Astrocyte of the spinal cord (primary cell): Measurements from ENCODE around the gene KBTBD12.

Experiments
- DNase-seq: peaks from one replicate; pipeline ENCODE4 v3.0.0; 2011; ENCODE audit warnings: low read depth, low spot score
- H3K4me3 ChIP-seq: 2 replicates; pipeline ENCODE4 v1.5.1; 2011; ENCODE audit warnings: low read depth, mild to moderate bottlenecking, low read length, moderate library complexity
- in situ Hi-C: cut with HindIII; loops from 2 replicates; pipeline ENCODE4 v1.10.0; 2017; ENCODE audit warnings: low sequenced_read_pairs
- TF ChIP-seq, protein P1 (sequence below): IDR thresholded peaks from 2 replicates; pipeline ENCODE4 v1.5.1; 2012; ENCODE audit warnings: low read depth, mild to moderate bottlenecking, low read length, inconsistent platforms

KBTBD12 gene

DNA sequence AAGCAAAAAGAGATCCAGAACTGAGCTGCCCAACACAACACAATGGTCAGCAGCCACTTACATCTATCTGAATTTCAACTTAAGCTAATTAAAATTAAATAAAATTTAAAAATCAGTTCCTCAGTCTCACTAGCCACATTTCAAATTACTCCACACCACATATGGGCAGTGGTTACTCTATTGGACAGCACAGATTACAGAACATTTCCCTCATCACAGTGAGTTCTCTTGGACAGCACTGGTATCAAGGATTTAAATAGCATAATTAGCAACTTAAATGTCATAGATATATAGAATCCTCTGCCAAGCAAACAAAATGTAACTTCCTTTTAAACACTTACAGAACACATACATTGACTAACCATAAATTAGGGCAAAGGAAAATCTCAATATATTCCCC is 64.4 kb downstream of the KBTBD12 start:
- no peak overlapping the region for H3K4me3 ChIP-seq
- DNase-seq = no peak
- TF ChIP-seq, protein P1, sequence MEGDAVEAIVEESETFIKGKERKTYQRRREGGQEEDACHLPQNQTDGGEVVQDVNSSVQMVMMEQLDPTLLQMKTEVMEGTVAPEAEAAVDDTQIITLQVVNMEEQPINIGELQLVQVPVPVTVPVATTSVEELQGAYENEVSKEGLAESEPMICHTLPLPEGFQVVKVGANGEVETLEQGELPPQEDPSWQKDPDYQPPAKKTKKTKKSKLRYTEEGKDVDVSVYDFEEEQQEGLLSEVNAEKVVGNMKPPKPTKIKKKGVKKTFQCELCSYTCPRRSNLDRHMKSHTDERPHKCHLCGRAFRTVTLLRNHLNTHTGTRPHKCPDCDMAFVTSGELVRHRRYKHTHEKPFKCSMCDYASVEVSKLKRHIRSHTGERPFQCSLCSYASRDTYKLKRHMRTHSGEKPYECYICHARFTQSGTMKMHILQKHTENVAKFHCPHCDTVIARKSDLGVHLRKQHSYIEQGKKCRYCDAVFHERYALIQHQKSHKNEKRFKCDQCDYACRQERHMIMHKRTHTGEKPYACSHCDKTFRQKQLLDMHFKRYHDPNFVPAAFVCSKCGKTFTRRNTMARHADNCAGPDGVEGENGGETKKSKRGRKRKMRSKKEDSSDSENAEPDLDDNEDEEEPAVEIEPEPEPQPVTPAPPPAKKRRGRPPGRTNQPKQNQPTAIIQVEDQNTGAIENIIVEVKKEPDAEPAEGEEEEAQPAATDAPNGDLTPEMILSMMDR = no peak
- in situ Hi-C loops = no loop called here

DNA sequence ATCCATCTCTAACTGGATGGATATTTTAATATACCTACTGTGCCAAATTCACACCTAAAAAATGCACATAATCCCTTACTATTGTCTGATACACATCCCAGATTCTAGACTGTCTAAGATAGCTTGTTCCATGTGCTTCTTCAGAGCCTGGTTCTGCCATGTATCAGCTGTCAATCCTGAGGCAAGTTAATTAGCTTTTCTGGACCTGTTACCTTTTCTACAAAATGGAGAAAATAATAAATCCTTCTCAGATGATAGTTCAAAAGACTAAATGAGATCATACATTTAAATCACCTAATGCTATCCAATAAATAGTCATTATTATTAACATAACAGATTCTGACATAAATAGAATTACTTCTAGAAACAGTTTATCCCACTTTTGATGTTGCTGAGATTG is 66.1 kb downstream of the KBTBD12 start:
- H3K4me3 ChIP-seq = no peak overlapping the region
- TF ChIP-seq, protein P1 = no peak
- no peak for DNase-seq
- in situ Hi-C loops = no loop called here

- no peak for DNase-seq
- H3K4me3 ChIP-seq = no peak overlapping the region
- in situ Hi-C loops = no loop called here
- TF ChIP-seq, protein P1 = no peak
Measured at GRCh38 chr3:127982155-127982554, 67.1 kb downstream of the KBTBD12 start.

DNA sequence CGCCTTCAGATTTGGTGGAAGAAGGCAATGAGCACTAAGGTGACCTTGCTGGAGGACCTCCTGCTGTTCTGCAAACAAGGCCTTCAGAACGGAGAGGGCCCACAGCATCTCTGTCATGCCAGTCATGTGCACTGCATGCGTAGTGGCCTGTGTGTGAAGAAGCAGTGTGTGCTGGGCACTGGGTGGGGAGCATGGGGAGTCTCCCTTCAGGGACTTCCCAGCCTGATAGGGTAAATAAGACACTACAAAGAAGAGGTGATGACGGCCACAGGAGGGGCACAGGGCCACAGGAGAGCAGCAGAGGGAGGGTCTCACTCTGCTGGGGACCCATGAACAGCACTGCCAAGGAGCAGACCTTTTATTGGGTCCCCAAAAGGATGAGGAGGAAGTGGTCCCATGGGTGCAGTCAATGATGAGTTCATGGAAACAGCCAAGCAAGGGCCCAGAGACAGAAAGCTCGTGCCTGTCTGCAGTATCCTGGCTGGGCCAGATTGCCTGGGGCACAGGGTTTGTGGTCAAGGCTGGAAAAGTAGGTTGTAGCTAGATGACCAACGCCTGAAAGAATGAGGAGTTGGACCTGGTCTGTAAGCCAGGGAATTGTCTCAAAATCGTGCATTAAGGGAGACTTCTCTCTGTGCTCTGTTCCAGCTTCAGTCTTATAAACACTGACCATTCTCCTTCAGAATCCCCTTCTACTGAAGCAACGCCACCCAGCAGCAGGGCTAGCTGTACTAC is 69.4 kb downstream of the KBTBD12 start:
- in situ Hi-C loops = no loop called here
- no peak overlapping the region for H3K4me3 ChIP-seq
- DNase-seq = no peak
- TF ChIP-seq, protein P1 = no peak

- DNase-seq = no peak
- no peak overlapping the region for H3K4me3 ChIP-seq
- TF ChIP-seq, protein P1 = no peak
- in situ Hi-C loops = no loop called here
Measured at GRCh38 chr3:127985216-127985615, 70.2 kb downstream of the KBTBD12 start.

DNA sequence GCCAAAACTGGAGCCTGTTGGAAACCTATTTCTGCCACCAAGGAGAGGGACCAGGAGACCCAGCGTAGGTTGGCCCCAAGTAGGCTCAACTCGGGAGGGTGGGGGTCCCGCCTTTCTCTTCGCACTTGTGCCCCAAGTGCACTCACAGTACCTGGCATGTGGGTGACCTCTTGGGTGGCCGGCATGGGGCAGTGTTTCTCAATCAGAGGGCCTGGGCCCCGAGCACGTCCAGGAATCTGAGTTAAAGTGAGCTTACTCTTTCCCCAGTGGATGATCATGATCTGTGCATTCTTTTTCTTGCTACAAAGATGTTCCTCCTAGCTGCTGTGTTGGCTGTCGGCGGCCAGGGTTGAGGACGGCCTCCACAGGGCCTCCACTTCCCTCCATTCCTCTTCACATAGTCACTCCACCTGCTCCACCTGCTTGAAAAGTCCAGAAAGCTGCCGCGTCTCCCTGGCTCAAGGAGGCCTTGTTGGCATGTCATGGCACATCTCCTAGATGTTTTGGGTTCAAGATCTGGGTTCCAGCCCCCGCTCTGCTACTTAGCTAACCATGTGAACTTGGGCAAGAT is 70.7 kb downstream of the KBTBD12 start:
- TF ChIP-seq, protein P1 = no peak
- in situ Hi-C loops = no loop called here

More for the DNA sequence above, 70.7 kb downstream of the KBTBD12 start:
- H3K4me3 ChIP-seq = no peak overlapping the region
- no peak for DNase-seq
